NOMO-1 treated with dmso at 0.1 percent for 144 hours (cell line): ENCODE data around the gene SHANK3.

ENCODE experiments used
- DNase-seq: peaks from one replicate; lab custom pipeline; 2025; ENCODE audit not compliant: unreplicated experiment; lab: John Stamatoyannopoulos, UW

The SHANK3 gene

GRCh38 chr22:50677493-50678217 lies 5.0 kb downstream of the SHANK3 start:
- no peak for DNase-seq

- DNase-seq = no peak
Observed at GRCh38 chr22:50678218-50678650, 5.6 kb downstream of the SHANK3 start.

GRCh38 chr22:50678651-50679521 lies 6.3 kb downstream of the SHANK3 start:
- no peak for DNase-seq

- DNase-seq = no peak
Observed at GRCh38 chr22:50683086-50683993, 10.7 kb downstream of the SHANK3 start.

- DNase-seq = no peak
Observed at GRCh38 chr22:50683994-50684371, 11.4 kb downstream of the SHANK3 start.

- no peak for DNase-seq
Observed at GRCh38 chr22:50684501-50684900, 11.9 kb downstream of the SHANK3 start.

GRCh38 chr22:50684986-50685385 lies 12.4 kb downstream of the SHANK3 start:
- DNase-seq = no peak

- no peak for DNase-seq
Observed at GRCh38 chr22:50686794-50687193, 14.2 kb downstream of the SHANK3 start.

GRCh38 chr22:50687829-50688228 lies 15.2 kb downstream of the SHANK3 start:
- no peak for DNase-seq

GRCh38 chr22:50688448-50688847 lies 15.8 kb downstream of the SHANK3 start:
- DNase-seq = no peak

GRCh38 chr22:50691521-50691920 lies 18.9 kb downstream of the SHANK3 start:
- peak; percentile 12 for DNase-seq

- no peak for DNase-seq
Observed at GRCh38 chr22:50693462-50693861, 20.8 kb downstream of the SHANK3 start.

GRCh38 chr22:50694099-50694605 lies 21.5 kb downstream of the SHANK3 start:
- no peak for DNase-seq

GRCh38 chr22:50694766-50695420 lies 22.3 kb downstream of the SHANK3 start:
- DNase-seq = no peak

GRCh38 chr22:50695421-50696250 lies 23.0 kb downstream of the SHANK3 start:
- DNase-seq = no peak

GRCh38 chr22:50696251-50696798 lies 23.7 kb downstream of the SHANK3 start:
- no peak for DNase-seq

- DNase-seq = no peak
Observed at GRCh38 chr22:50696799-50697561, 24.4 kb downstream of the SHANK3 start.

- DNase-seq = no peak
Observed at GRCh38 chr22:50697667-50698506, 25.3 kb downstream of the SHANK3 start.
